Heart left ventricle (tissue), 13 donors: ENCODE data around the gene CFAP54.

Experiments used
- POLR2A ChIP-seq, 2 donors: fragments of 450-650 bp; IDR thresholded peaks; one replicate each; pipeline ENCODE4 v1.6.1; 2017; ENCODE audit warnings: antibody characterized with exemption in 2 of 2, mild to moderate bottlenecking in 2 of 2, moderate library complexity in 2 of 2
- TF ChIP-seq, protein P1 (sequence below), 12 donors: fragments of 200-600 bp; sonication (generic) in 4 of 12; IDR thresholded peaks; one replicate each; pipeline versions ENCODE4 v1.5.0 to v1.8.0; 2018 to 2022; ENCODE audit warnings: antibody characterized with exemption in 12 of 12, mild to moderate bottlenecking in 5 of 12
- donor health status: ischemic (EF 13 %, LVEDD 7.1; RV severe dilation, severe dysfunction).
- donor health status: DM: no; HTN: yes; CAD: no.
- donor health status: DM: no; HTN: no; CAD: no.
- donor health status: ischemic (EF 25% LVEDD 6.9; RV normal size, moderate dysfunction).
- donor health status: ischemic (EF 25% LVEDD 5.7; RV mildly dilated, moderate dysfunction).
- donor health status: ischemic (EF 35%, LVEDD 5.7; RV mildly dilated, moderate dysfunction).
- donor health status: nonischemic (EF 11% LVEDD 7.7; RV severe dilation, severe dysfunction).
- donor health status: DM: yes; HTN: yes; CAD: no.
- donor health status: PGD.
- donor health status: ischemic (EF 29% LVEDD 5.4; RV normal size, mild dysfunction).
- donor health status: nonischemic (EF 23%, LVEDD 6.1; RV moderate dilation, normal function).

DNA sequence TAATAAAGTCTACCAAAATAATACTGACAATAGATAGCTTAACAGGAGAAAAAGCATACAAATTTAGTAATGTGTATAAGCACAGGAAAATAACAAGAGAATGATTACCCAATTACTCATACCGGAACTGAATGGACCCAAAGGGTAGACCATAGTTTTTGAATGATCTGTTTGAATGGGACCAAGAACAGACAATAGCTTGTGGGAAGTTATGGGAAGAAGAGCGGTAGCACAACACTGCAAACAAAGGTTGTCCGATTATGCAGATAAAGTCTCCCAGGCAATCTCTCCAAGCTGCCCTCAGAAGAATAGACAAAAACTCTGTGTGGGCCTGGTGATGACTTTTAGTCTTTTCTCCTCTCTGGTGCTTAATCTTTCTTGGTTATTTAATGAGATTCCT, 321.1 kb downstream of the CFAP54 start:
- TF ChIP-seq POLR2A (IDR thresholded peaks at IDR 0.05), result no peak
- TF ChIP-seq, protein P1, sequence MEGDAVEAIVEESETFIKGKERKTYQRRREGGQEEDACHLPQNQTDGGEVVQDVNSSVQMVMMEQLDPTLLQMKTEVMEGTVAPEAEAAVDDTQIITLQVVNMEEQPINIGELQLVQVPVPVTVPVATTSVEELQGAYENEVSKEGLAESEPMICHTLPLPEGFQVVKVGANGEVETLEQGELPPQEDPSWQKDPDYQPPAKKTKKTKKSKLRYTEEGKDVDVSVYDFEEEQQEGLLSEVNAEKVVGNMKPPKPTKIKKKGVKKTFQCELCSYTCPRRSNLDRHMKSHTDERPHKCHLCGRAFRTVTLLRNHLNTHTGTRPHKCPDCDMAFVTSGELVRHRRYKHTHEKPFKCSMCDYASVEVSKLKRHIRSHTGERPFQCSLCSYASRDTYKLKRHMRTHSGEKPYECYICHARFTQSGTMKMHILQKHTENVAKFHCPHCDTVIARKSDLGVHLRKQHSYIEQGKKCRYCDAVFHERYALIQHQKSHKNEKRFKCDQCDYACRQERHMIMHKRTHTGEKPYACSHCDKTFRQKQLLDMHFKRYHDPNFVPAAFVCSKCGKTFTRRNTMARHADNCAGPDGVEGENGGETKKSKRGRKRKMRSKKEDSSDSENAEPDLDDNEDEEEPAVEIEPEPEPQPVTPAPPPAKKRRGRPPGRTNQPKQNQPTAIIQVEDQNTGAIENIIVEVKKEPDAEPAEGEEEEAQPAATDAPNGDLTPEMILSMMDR (IDR thresholded peaks at IDR 0.05), result no peak
